ENCODE data around the gene KIF13A.
"Not testable (repeated sequence)": the region's sequence is repeated elsewhere in the genome, so short reads cannot be mapped to it uniquely, and the experiment has no call there.

The KIF13A gene

GRCh38 chr6:17932330-17932852, 55.0 kb downstream of the KIF13A start:
- no peak for DNase-seq (ENCODE audit: low read depth, low spot score)

GRCh38 chr6:17931227-17931626, 56.2 kb downstream of the KIF13A start:
- DNase-seq (ENCODE audit: low read depth, low spot score) = no peak

GRCh38 chr6:17930321-17930993, 57.0 kb downstream of the KIF13A start:
- no peak for DNase-seq (ENCODE audit: low read depth, low spot score)

GRCh38 chr6:17928514-17929430, 58.7 kb downstream of the KIF13A start:
- no peak for DNase-seq (ENCODE audit: low read depth, low spot score)

- no peak for DNase-seq (ENCODE audit: low read depth, low spot score)
These were observed 59.7 kb downstream of the KIF13A start for GRCh38 chr6:17927705-17928104.

- DNase-seq (ENCODE audit: low read depth, low spot score) = no peak
These were observed 64.0 kb downstream of the KIF13A start for GRCh38 chr6:17923401-17923863.

- no peak for DNase-seq (ENCODE audit: low read depth, low spot score)
These were observed 66.0 kb downstream of the KIF13A start for GRCh38 chr6:17921454-17921853.

- DNase-seq (ENCODE audit: low read depth, low spot score) = no peak
These were observed 67.9 kb downstream of the KIF13A start for GRCh38 chr6:17919496-17919895.

- no peak for DNase-seq (ENCODE audit: low read depth, low spot score)
These were observed 69.3 kb downstream of the KIF13A start for GRCh38 chr6:17917837-17918763.

GRCh38 chr6:17914651-17915050, 72.8 kb downstream of the KIF13A start:
- no peak for DNase-seq (ENCODE audit: low read depth, low spot score)

- no peak for DNase-seq (ENCODE audit: low read depth, low spot score)
These were observed 74.9 kb downstream of the KIF13A start for GRCh38 chr6:17912521-17912920.

GRCh38 chr6:17911656-17912055, 75.8 kb downstream of the KIF13A start:
- DNase-seq (ENCODE audit: low read depth, low spot score) = not testable (repeated sequence)

- DNase-seq (ENCODE audit: low read depth, low spot score) = no peak
These were observed 77.2 kb downstream of the KIF13A start for GRCh38 chr6:17910189-17910588.

GRCh38 chr6:17908831-17909230, 78.6 kb downstream of the KIF13A start:
- no peak for DNase-seq (ENCODE audit: low read depth, low spot score)

GRCh38 chr6:17907406-17908229, 79.8 kb downstream of the KIF13A start:
- no peak for DNase-seq (ENCODE audit: low read depth, low spot score)

GRCh38 chr6:17905611-17906592, 81.5 kb downstream of the KIF13A start:
- no peak for DNase-seq (ENCODE audit: low read depth, low spot score)

- no peak for DNase-seq (ENCODE audit: low read depth, low spot score)
These were observed 82.8 kb downstream of the KIF13A start for GRCh38 chr6:17904491-17905120.

- no peak for DNase-seq (ENCODE audit: low read depth, low spot score)
These were observed 84.5 kb downstream of the KIF13A start for GRCh38 chr6:17902974-17903373.

- no peak for DNase-seq (ENCODE audit: low read depth, low spot score)
These were observed 85.9 kb downstream of the KIF13A start for GRCh38 chr6:17901493-17901892.

Measured in activated naive CD8-positive, alpha-beta T cell treated with anti-CD3 and anti-CD28 coated beads, Interleukin-2, amount 50 U/mL, for 16 hours (primary cell).